Coronary artery (tissue), 2 donors: ENCODE data around the gene RELA.

Experiments
- DNase-seq: peaks from one replicate; pipeline ENCODE4 v3.0.0-alpha.2; 2017; ENCODE audit warnings: low spot score
- H3K27ac ChIP-seq, 2 donors: fragments of 200-600 bp; sonication (generic); one replicate each; pipeline ENCODE4 v1.5.1; 2016 to 2019
- H3K4me3 ChIP-seq: fragments of 200-600 bp; sonication (generic); 2 replicates; pipeline ENCODE4 v1.5.1; 2016; ENCODE audit warnings: mild to moderate bottlenecking, moderate library complexity
- CTCF ChIP-seq: fragments of 200-600 bp; sonication (generic); IDR thresholded peaks from one replicate; pipeline ENCODE4 v1.5.1; 2019; ENCODE audit warnings: antibody characterized with exemption

RELA gene

DNA sequence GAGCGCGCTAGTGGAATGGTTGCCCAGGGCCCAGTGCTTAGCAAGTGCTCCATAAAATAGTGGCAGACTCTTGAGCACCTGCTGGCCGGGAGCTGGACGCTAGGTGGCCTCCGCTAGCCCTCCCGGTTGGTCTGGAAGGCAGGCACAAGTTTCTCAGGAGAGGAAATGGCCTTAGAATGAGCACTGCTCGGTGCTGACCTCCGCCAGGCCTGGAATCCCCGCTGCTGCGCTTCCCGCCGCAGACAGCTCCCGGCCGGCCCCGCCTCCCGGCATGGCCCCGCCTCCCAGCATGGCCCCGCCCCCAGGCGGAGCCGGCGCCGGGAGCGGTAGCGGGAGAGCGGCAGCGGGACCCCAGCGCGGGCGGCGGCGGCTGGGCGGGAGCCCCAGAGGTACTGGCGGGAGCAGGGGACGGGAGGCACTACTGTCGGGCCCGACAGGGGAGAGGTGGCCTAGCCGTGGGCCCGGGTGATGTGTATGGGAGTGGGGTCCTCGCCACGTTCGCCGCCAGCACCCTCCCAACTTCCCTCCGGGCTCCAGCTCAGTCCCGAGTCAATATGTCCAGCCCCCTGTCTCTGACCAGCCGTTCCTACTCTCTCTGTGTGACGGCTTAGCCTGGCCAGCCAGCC lies 24.8 kb downstream of the RELA start, which contains the start of gene SIPA1:
TSS of gene SIPA1 (plus strand) at position 308 of the 626 bp plus-strand sequence. CDS start 2,821 bp downstream, outside the sequence.
- Histone ChIP-seq H3K27ac (peak within 1 kb of the TSS; percentile 50 to 97), H3K4me3 (peak within 1 kb of the TSS; percentile 96)
- TF ChIP-seq CTCF = no peak
- DNase-seq = peak; percentile 83

DNA sequence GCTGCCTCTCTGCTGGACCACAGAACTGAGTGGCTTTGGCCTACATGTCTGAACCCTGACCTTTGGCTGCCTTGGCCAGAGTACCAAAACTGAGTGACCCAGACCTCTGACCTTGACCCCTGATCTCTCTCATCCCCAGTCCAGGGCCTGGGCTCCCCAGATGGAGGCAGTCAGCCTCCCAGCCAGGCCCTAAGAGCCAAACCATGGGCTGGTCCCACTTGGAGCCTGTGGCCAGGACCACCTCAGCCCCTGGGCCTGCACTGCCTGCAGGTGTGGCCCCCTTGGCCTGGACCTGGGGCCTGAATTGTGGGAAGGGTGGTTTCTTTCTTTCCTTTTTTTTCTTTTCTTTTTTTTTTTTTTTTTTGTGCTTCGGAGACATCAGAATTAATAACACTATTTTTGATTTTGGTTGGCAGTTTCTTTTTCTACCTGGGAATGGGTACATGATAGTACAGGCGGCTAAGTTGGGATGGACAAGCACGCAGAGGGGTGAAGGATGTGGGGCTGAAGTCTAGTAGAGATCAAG lies 25.6 kb downstream of the RELA start:
- Histone ChIP-seq H3K27ac (peak overlapping the region; percentile 50 to 97), H3K4me3 (no peak overlapping the region)
- no peak for DNase-seq
- no peak for TF ChIP-seq CTCF

DNA sequence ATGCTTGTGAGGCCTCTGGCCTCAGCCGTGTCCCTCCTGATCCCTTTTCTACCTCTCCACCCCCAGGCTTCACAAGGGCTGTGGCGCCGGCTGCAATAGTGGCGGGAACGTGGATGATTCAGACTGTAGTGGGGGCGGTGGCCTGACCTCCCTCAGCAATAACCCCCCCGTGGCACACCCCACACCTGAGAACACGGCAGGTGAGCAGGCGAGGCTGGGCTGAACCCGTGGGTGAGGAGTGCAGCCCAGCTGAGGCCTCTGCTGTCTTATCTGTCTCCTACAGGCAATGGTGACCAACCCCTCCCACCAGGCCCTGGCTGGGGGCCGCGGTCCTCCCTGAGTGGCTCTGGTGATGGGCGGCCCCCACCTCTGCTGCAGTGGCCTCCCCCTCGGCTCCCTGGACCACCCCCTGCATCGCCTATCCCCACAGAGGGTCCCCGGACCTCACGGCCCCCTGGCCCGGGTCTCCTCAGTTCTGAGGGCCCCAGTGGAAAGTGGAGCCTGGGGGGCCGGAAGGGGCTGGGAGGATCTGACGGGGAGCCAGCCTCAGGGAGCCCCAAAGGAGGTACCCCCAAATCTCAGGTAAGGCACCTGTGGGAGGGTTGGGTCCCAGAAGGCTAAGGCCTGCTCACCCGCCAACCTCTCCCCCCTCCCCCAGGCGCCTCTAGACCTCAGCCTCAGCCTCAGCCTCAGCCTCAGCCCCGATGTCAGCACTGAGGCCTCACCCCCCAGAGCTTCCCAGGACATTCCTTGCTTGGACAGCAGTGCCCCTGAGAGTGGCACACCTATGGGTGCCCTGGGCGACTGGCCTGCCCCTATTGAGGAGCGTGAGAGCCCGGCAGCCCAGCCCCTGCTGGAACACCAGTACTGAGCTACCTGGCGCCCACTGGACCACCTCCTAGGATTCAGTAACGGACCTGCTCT lies 26.3 kb downstream of the RELA start:
- DNase-seq = no peak
- TF ChIP-seq CTCF = no peak
- Histone ChIP-seq H3K27ac (no peak overlapping the region), H3K4me3 (no peak overlapping the region)

DNA sequence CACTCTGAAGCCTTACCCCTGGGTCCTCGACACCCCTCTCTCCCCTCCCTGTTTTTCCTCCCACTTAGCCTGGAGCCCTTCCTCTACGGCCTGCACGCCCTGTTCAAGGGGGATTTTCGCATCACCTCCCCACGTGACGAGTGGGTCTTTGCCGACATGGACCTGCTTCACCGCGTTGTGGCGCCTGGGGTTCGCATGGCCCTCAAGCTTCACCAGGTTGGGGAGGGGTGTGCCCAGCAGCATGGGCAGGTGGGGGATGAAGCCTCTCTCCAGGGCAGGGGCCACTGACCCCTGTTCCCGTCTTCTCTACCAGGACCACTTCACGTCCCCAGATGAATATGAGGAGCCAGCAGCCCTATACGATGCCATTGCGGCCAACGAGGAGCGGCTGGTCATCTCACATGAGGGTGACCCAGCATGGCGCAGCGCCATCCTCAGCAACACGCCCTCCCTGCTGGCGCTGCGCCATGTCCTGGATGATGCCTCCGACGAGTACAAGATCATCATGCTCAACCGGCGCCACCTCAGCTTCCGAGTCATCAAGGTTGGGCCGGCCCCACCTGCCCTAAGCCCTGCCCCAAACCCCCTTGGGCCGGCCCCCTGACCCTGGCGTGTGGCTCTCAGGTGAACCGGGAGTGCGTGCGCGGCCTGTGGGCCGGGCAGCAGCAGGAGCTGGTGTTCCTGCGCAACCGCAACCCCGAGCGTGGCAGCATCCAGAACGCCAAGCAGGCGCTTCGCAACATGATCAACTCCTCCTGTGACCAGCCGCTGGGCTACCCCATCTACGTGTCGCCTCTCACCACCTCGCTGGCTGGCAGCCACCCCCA lies 27.6 kb downstream of the RELA start:
- no peak for DNase-seq
- H3K4me3 ChIP-seq = no peak overlapping the region
- TF ChIP-seq CTCF = no peak
- no peak overlapping the region for H3K27ac ChIP-seq

DNA sequence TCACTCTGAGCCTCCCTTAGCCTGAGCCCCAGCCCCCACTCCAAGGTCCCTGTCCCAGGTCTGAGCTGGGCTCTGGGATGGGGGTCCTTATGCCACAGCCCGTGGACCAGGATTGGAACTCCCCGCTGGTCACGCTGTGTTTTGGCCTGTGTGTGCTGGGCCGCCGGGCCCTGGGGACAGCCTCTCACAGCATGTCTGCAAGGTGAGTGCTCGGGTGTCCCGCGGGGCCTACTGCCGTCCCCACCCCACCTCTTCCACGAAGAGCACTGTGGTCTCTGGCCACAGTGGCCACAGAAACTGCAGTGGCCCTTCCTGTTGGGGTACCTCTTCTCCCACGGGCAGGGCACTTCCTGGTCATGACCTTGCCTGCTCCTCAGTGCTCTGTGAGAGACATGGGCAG lies 28.3 kb downstream of the RELA start:
- no peak overlapping the region for H3K27ac ChIP-seq
- DNase-seq = no peak
- TF ChIP-seq CTCF = no peak

GRCh38 chr11:65634109-65634436 lies 28.6 kb downstream of the RELA start:
- H3K4me3 ChIP-seq = no peak overlapping the region
- H3K27ac ChIP-seq = no peak overlapping the region
- no peak for TF ChIP-seq CTCF

More for the DNA sequence above, 28.3 kb downstream of the RELA start:
- H3K4me3 ChIP-seq = no peak overlapping the region

More at GRCh38 chr11:65634109-65634436, 28.6 kb downstream of the RELA start:
- DNase-seq = no peak
